Endothelial cell of umbilical vein (primary cell): ENCODE measurements around the gene PLCXD3. TPM values are rescaled to one million over a fixed set of nuclear protein-coding genes. Genes with fewer than 3 reads are reported as not detected.
"Not testable (repeated sequence)": the region's sequence is repeated elsewhere in the genome, so short reads cannot be mapped to it uniquely, and the experiment has no call there.

Source experiments
- BruUV-seq: library from RNA; stranded (reverse); fragments of 400-500 nt; replicated peaks from 2 replicates; lab custom pipeline; 2021; lab: Mats Ljungman, UMichigan
- CTCF ChIA-PET: fragments of 300-600, 350-600 bp; sonication (Branson Sonifier 250); formaldehyde crosslinking; loops from one replicate; lab custom pipeline; 2021; ENCODE audit warnings: antibody characterized with exemption, inconsistent platforms; lab: Charles Lee
- POLR2A ChIA-PET: fragments of 300-600, 350-600 bp; sonication (Branson Sonifier 250); formaldehyde crosslinking; loops from one replicate; lab custom pipeline; 2021; ENCODE audit warnings: antibody characterized with exemption, inconsistent platforms; lab: Charles Lee
- DNase-seq: peaks from one replicate; pipeline ENCODE4 v3.0.0-alpha.2; 2011; ENCODE audit warnings: low read depth, low spot score
- FAIRE-seq: peaks from 2 replicates; lab custom pipeline; 2011; peaks lifted over from hg19 to GRCh38; lab: Jason Lieb, UNC
- H2AFZ ChIP-seq: 2 replicates; pipeline ENCODE4 v1.6.0; 2012; ENCODE audit warnings: low read depth, low read length, control low read depth, inconsistent platforms
- H3K27ac ChIP-seq: 2 replicates; pipeline ENCODE4 v1.5.1; 2011; ENCODE audit warnings: low read depth, mild to moderate bottlenecking, control low read depth, low read length, moderate library complexity; ENCODE audit not compliant: insufficient read depth
- H3K27me3 ChIP-seq, 2 experiments: 2 replicates each; pipeline versions ENCODE4 v1.6.0 to v1.6.1; 2011; ENCODE audit warnings: low read length in 2 of 2, mixed read lengths in 1 of 2; ENCODE audit not compliant: control insufficient read depth in 2 of 2, insufficient read depth in 2 of 2
- H3K36me3 ChIP-seq, 2 experiments: 2 replicates in 1 of 2; 3 replicates in 1 of 2; pipeline ENCODE4 v1.5.1; 2011; ENCODE audit warnings: low read length in 2 of 2, mild to moderate bottlenecking in 1 of 2, moderate library complexity in 1 of 2; ENCODE audit not compliant: control insufficient read depth in 2 of 2, insufficient read depth in 2 of 2; ENCODE audit errors: extremely low read depth in 1 of 2
- H3K4me1 ChIP-seq: 3 replicates; pipeline ENCODE4 v1.5.1; 2011; ENCODE audit warnings: mild to moderate bottlenecking, low read length; ENCODE audit not compliant: control insufficient read depth, insufficient read depth; ENCODE audit errors: extremely low read depth
- H3K4me2 ChIP-seq: 2 replicates; pipeline ENCODE4 v1.6.1; 2011; ENCODE audit warnings: low read length, control low read depth, mixed read lengths; ENCODE audit not compliant: insufficient read depth
- H3K4me3 ChIP-seq, 3 experiments: fragments of 200-600 bp in 1 of 3; sonication (generic), shearing (Covaris generic) in 1 of 3; replicated peaks in 1 of 3; 2 replicates each; pipeline ENCODE4 v1.5.1; 2011 to 2016; ENCODE audit warnings: control low read depth in 3 of 3, low read length in 3 of 3, mild to moderate bottlenecking in 2 of 3, inconsistent platforms in 1 of 3, low read depth in 1 of 3, moderate library complexity in 1 of 3; ENCODE audit not compliant: insufficient read depth in 1 of 3
- H3K79me2 ChIP-seq: 2 replicates; pipeline ENCODE4 v1.6.0; 2012; ENCODE audit warnings: low read length, inconsistent platforms; ENCODE audit not compliant: control insufficient read depth, insufficient read depth
- H3K9ac ChIP-seq: replicated peaks from 2 replicates; pipeline ENCODE3; 2011; ENCODE audit warnings: low read length, control low read depth; ENCODE audit not compliant: insufficient read depth; ENCODE audit errors: extremely low read depth
- H3K9me1 ChIP-seq: replicated peaks from 3 replicates; pipeline ENCODE4 v1.6.0; 2011; ENCODE audit warnings: mild to moderate bottlenecking, low read length; ENCODE audit not compliant: control insufficient read depth, insufficient read depth; ENCODE audit errors: extremely low read depth
- H3K9me3 ChIP-seq: replicated peaks from 2 replicates; pipeline ENCODE4 v1.5.1; 2012; ENCODE audit warnings: low read length, inconsistent platforms; ENCODE audit not compliant: control insufficient read depth, insufficient read depth
- H4K20me1 ChIP-seq: replicated peaks from 2 replicates; pipeline ENCODE3; 2011; ENCODE audit warnings: mild to moderate bottlenecking, low read length; ENCODE audit not compliant: control insufficient read depth, insufficient read depth; ENCODE audit errors: extremely low read depth
- CTCF ChIP-seq, 2 donors: IDR thresholded peaks; 1 replicate in 1 of 2; 2 replicates in 1 of 2; pipeline ENCODE4 v1.5.1; 2011; ENCODE audit warnings: low read length in 2 of 2, mild to moderate bottlenecking in 2 of 2, moderate library complexity in 2 of 2, control low read depth in 1 of 2, inconsistent platforms in 1 of 2, low read depth in 1 of 2; ENCODE audit not compliant: insufficient read depth in 1 of 2; ENCODE audit errors: extremely low read depth in 1 of 2
- EZH2 ChIP-seq: IDR thresholded peaks from 2 replicates; pipeline ENCODE4 v1.6.1; 2012; ENCODE audit warnings: borderline replicate concordance, low read depth, mild to moderate bottlenecking, moderate library complexity, low read length, inconsistent platforms; ENCODE audit not compliant: severe bottlenecking
- FOS ChIP-seq: IDR thresholded peaks from 2 replicates; pipeline ENCODE4 v1.6.1; 2011; ENCODE audit warnings: mild to moderate bottlenecking, low read length, moderate library complexity, borderline replicate concordance; ENCODE audit not compliant: insufficient read depth
- GATA2 ChIP-seq: IDR thresholded peaks from 2 replicates; pipeline ENCODE4 v1.7.0; 2011; ENCODE audit warnings: low read depth, mild to moderate bottlenecking, moderate library complexity, mixed read lengths, low read length; ENCODE audit not compliant: insufficient read length, insufficient read depth
- JUN ChIP-seq: IDR thresholded peaks from 2 replicates; pipeline ENCODE4 v1.6.1; 2011; ENCODE audit warnings: borderline replicate concordance, low read depth; ENCODE audit not compliant: insufficient read length, insufficient read depth
- MAX ChIP-seq: IDR thresholded peaks from 2 replicates; pipeline ENCODE4 v1.6.1; 2011; ENCODE audit not compliant: insufficient read depth, insufficient read length
- MYC ChIP-seq: IDR thresholded peaks from one replicate; pipeline ENCODE4 v1.6.1; 2011; ENCODE audit warnings: mild to moderate bottlenecking, low read depth, low read length
- POLR2A ChIP-seq: IDR thresholded peaks from 2 replicates; pipeline ENCODE4 v1.6.1; 2012; ENCODE audit warnings: low read depth, mild to moderate bottlenecking, control low read depth, low read length
- POLR2AphosphoS5 ChIP-seq: IDR thresholded peaks from 2 replicates; pipeline ENCODE4 v1.6.1; 2012; ENCODE audit warnings: low read depth, mild to moderate bottlenecking, control low read depth, low read length, moderate library complexity; ENCODE audit not compliant: insufficient read depth
- dilution Hi-C: fragments of 300-500 bp; cut with MboI; formaldehyde crosslinking; loops from one replicate; pipeline ENCODE4 v1.15.0; 2019; ENCODE audit warnings: low sequenced_read_pairs; ENCODE audit not compliant: extremely low pct_ligation_motif_present
- intact Hi-C: fragments of 100-400 bp; cut with micrococcal nuclease; formaldehyde crosslinking; loops from one replicate; pipeline ENCODE4 v1.10.0; 2022
- polyA plus RNA-seq, 4 experiments: library from polyadenylated mRNA; depleted of rRNA in 3 of 4; stranded (reverse) in 3 of 4; unstranded in 1 of 4; fragments of >200 nt; gene quantifications; 2 replicates each; pipeline versions ENCODE4 v1.2.1 to v1.2.3, GENCODE V29; 2011 to 2012; ENCODE audit warnings: missing spikeins in 1 of 4
- total RNA-seq: library from RNA; stranded (reverse); gene quantifications from 2 replicates; pipeline ENCODE4 v1.2.3, GENCODE V29; 2021

Gene PLCXD3
- total and polyA plus RNA-seq, 2 donors (not counting 3 experiments of a cell fraction or from before 2014, with no cell fraction given): not detected

GRCh38 chr5:41482173-41482572, 28.2 kb downstream of the PLCXD3 start:
- no peaks in the 10 kb centered on the region for H3K9me3 ChIP-seq
- no peaks in the 10 kb centered on the region for H3K36me3 ChIP-seq
- dilution Hi-C loops (no loop called here), intact Hi-C loops (no loop called here)
- H3K4me3 ChIP-seq: no peak overlapping the region
- H4K20me1 ChIP-seq: no peaks in the 10 kb centered on the region
- H3K4me2 ChIP-seq: no peak overlapping the region
- no peaks in the 10 kb centered on the region for H3K79me2 ChIP-seq
- TF ChIP-seq POLR2A (no peak), POLR2AphosphoS5 (no peak), MYC (no peak), CTCF (IDR thresholded peaks at IDR 0.05; ENCODE audit: extremely low read depth in 1 of 2, insufficient read depth in 1 of 2, low read depth in 1 of 2, low read length in 2 of 2) (no peak), JUN (no peak), GATA2 (no peak), FOS (no peak), EZH2 (no peak), MAX (no peak)
- ChIA-PET CTCF (interaction anchor here (0.6 kb wide), 1 partner anchor 17 kb away, joined by 5 read pairs; no protein-coding TSS in a partner anchor), POLR2A (no interaction called here)
- H3K27me3 ChIP-seq: no peaks in the 10 kb centered on the region
- no TSS peak for BruUV-seq
- H3K27ac ChIP-seq: no peak overlapping the region
- FAIRE-seq (no peak), DNase-seq (no peak)
- no peaks in the 10 kb centered on the region for H3K4me1 ChIP-seq
- no peaks in the 10 kb centered on the region for H3K9me1 ChIP-seq
- H3K9ac ChIP-seq: no peak overlapping the region
- no peak overlapping the region for H2AFZ ChIP-seq

GRCh38 chr5:41471571-41472208, 38.7 kb downstream of the PLCXD3 start:
- H3K9me3 ChIP-seq, H3K79me2 ChIP-seq, H4K20me1 ChIP-seq, BruUV-seq, H3K27ac ChIP-seq, H3K4me1 ChIP-seq, H3K4me2 ChIP-seq, H3K9me1 ChIP-seq, H3K4me3 ChIP-seq, intact Hi-C loops, H3K9ac ChIP-seq, DNase-seq, FAIRE-seq, H3K27me3 ChIP-seq, CTCF ChIA-PET, H2AFZ ChIP-seq, dilution Hi-C loops, POLR2A ChIA-PET, H3K36me3 ChIP-seq: not testable (repeated sequence)
